Stimulated activated CD4-positive, alpha-beta T cell treated with anti-CD3 and anti-CD28 coated beads, Interleukin-2, amount 100 ng/mL, for 4 hours (primary cell): ENCODE data around the gene OR4N2.
"Not testable (repeated sequence)": the region's sequence is repeated elsewhere in the genome, so short reads cannot be mapped to it uniquely, and the experiment has no call there.

Experiments
- DNase-seq: peaks from one replicate; pipeline ENCODE4 v3.0.0-alpha.2; 2020; ENCODE audit warnings: low read depth

The OR4N2 gene

DNA sequence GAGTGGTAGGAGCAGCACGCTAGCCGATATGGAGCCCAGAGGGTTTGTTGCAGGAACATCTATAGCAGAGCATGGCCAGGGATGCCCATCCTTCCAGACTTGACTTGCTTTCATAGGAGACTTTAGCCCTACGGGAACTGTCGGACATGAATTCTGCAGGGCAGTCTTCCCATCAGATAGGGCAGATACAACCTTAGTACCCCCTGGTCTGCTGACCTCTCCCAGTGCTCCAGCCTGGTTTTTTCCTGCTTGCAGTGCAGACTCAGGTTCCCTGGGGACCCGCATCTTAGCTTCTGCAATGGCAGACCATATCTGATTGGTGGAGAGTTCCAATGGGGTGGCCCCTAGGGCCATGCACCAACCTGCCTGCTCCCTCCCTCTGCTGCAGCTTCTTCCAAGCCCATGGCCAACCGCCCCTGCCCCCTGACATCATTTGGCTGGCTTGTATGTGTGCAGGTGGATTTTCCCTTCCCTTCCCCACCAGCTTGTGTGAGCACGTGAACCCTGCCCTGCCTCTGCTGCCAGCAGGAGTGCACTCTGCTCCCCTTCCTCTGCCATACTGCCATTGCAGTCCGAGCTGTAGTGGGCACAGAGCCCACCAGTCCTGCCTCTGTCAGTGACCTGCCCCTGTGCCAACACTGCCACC, 30.8 kb downstream of the OR4N2 start:
- not testable (repeated sequence) for DNase-seq

DNA sequence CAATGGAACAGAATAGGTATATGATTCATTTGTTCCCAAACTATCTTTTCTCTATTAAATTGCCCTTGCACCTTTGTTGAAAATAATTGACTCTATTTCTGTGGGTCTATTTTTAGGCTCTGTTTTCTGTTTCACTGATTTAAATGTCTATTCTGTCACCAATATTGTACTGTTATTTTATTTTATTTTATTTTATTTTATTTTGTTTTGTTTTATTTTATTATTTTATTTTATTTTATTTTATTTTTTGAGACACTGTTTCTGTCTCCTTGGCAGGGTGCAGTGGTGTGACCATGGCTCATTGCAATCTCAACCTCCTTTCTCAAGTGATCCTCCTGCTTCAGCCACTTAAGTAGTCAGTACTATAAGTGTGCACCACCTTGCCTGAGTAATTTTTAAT, 34.9 kb downstream of the OR4N2 start:
- no peak for DNase-seq

DNA sequence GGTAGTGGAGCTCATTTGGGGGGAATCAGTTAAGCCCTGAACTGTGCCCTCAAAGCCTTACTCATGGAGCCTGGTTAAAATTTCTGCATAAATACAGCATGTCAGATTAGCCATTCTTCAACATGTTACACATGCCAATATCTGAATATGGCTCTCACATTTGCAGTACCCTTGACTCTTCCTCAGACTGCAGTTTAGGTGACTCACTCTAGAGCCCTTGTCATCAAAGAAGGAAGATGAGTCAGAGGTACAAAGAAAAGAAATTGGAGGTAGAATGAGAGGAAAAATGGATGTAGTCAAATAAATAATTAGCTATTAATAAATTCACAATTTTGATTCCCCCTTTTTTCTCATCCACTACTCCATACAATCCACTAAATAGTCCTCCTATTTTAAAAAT, 47.8 kb downstream of the OR4N2 start:
- no peak for DNase-seq

DNA sequence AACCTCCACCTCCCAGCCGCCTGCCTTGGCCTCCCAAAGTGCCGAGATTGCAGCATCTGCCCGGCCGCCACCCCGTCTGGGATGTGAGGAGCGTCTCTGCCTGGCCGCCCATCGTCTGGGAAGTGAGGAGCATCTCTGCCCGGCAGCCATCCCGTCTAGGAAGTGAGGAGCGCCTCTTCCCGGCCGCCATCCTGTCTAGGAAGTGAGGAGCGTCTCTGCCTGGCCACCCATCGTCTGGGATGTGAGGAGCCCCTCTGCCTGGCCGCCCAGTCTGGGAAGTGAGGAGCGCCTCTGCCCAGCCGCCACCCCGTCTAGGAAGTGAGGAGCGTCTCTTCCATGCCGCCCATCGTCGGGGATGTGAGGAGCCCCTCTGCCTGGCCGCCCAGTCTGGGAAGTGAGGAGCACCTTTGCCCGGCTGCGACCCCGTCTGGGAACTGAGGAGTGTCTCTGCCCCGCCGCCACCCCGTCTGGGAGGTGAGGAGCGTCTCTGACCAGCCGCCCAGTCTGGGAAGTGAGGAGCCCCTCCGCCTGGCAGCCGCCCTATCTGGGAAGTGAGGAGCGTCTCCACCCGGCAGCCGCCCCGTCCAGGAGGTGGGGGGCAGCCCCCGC, 62.6 kb downstream of the OR4N2 start:
- not testable (repeated sequence) for DNase-seq

DNA sequence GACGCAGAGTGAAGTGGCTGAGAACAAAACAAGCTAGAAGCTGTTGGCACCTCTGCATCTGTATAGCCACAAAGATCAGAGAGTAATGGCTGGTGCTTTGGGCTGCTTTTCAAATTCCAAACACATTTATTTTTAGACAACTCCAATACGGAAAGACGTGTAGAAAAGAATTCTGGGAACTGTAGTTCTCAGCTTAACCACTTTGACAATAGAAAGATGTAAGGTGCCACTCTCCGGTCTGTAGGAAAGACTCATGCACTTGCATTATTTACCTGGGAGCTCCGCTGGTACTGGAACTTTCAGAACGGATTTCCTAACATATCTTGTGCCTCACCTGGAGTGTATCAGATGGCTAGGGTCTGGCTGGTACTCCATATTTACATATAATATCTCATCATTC, 69.6 kb downstream of the OR4N2 start:
- no peak for DNase-seq

DNA sequence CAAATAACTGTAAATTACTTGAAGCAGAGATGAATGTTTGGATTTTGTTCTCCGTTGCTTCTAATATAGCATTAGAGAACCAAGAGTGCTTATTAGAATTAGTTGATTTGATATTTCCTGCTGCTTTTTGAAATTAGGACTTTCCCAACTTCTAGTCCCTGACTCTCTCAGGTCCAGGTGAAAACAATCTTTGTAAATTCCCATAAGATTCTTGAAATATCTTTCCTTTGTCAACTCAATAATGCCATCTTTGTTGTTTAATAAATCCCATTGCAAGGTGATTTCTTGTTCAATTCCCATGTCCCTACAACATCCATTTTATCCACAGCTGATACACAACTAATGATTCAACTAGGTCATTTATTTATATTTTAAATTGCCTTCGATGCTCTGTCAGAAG, 71.3 kb downstream of the OR4N2 start, which contains the start of gene OR4K2:
Gene OR4K2 (plus strand): TSS at position 301 of the 400 bp plus-strand sequence. CDS start 1,126 bp downstream, outside the sequence.
- DNase-seq: no peak

DNA sequence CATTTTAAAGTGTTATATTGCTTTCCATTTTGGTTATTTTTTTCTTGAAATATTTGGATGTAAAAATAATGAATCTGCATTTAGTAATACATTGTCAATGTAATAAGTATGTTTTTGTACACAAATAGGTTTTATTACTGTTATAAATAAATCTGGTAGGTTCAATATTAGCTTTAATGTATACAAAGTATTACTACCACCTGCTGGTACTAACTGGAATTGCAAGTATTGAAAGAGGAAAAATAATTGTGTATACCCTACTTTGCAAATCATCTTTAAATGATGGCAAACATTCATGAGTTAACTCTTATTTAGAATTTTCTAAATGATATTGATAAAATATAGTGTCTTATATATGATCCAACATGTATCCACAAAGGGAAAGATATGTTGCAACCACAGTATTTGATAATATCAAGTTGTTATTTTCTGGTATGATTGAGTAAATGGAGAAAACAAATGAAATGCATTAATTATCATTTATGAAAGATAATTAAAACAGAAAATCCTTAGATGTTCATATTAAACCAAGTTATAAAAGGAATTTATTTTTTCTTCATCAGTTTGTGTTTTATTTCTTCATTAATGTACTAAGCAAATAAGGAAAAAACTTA, 74.6 kb downstream of the OR4N2 start:
- no peak for DNase-seq
